Amniotic stem cell (primary cell): ENCODE results near the gene IFRD2.
"Not testable (repeated sequence)": the region's sequence is repeated elsewhere in the genome, so short reads cannot be mapped to it uniquely, and the experiment has no call there.

Experiments used
- DNase-seq: peaks from one replicate; lab custom pipeline; 2025; lab: John Stamatoyannopoulos, UW

The IFRD2 gene

GRCh38 chr3:50286322-50287227 lies 5.7 kb downstream of the IFRD2 start:
- no peak for DNase-seq

GRCh38 chr3:50284121-50284520 lies 8.1 kb downstream of the IFRD2 start:
- not testable (repeated sequence) for DNase-seq

GRCh38 chr3:50279255-50280016 lies 12.8 kb downstream of the IFRD2 start:
- DNase-seq, result no peak

GRCh38 chr3:50278880-50279224 lies 13.4 kb downstream of the IFRD2 start, which contains the start of gene LSMEM2:
TSS of gene LSMEM2 (plus strand) at chr3:50279087. CDS start at chr3:50279114, 27 bp downstream.
- DNase-seq, result no peak

- no peak for DNase-seq
Measured at GRCh38 chr3:50278123-50278879, 13.9 kb downstream of the IFRD2 start.

DNA sequence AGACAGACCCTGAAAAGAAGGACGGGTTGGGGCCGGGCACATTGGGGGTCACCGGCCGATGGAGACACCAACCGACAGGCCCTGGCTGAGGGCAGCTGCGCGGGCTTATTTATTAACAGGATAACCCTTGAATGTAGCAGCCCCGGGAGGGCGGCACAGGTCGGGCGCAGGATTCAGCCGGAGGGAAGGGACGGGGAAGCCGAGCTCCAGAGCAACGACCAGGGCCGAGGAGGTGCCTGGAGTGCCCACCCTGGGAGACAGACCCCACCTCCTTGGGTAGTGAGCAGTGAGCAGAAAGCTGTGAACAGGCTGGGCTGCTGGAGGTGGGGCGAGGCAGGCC lies 15.5 kb downstream of the IFRD2 start:
- DNase-seq, result no peak

GRCh38 chr3:50275996-50276761 lies 16.1 kb downstream of the IFRD2 start:
- DNase-seq, result no peak

DNA sequence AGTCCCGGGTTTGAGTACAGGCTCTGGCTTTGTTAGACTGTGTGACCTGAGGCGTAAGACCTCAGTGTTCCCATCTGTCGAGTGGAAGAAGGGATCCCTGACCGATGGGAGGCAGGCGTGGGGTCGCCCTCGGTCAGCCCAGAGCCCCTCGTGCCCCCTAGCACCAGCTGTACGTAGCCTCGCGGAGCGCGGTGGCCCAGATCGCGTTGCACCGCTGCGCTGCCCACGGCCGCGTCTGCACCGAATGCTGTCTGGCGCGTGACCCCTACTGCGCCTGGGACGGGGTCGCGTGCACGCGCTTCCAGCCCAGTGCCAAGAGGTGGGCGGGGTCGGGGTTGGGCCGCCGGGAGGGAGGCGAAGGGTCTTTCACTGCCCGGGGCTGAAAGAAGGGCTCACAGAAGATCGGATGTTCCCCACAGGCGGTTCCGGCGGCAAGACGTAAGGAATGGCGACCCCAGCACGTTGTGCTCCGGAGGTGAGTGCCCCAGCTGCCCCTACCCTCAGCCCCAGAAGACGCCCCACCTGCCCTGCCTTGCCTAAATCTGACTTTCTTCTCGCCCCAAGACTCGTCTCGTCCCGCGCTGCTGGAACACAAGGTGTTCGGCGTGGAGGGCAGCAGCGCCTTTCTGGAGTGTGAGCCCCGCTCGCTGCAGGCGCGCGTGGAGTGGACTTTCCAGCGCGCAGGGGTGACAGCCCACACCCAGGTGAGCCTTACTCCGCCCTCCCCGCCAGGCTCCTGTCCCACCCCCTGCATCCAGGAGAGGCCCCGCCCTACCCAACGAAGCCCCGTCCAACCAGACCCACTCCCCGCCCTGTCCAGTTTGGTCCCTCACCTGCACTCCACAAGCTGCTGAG lies 16.9 kb downstream of the IFRD2 start:
- DNase-seq, result no peak

GRCh38 chr3:50274371-50275104 lies 17.7 kb downstream of the IFRD2 start:
- peak; percentile 24 for DNase-seq

DNA sequence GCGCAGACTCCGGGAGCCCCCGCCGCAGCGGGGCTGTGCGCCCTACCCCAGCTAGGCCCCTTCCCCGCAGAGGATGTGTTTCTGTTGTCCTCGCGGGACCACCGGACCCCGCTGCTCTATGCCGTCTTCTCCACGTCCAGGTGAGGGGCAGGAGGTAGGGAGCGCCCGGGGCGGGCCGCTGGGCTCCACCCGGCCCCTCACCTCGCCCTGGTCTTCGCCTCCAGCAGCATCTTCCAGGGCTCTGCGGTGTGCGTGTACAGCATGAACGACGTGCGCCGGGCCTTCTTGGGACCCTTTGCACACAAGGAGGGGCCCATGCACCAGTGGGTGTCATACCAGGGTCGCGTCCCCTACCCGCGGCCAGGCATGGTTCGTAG lies 18.6 kb downstream of the IFRD2 start:
- no peak for DNase-seq

- DNase-seq, result no peak
Measured at GRCh38 chr3:50272911-50273688, 19.1 kb downstream of the IFRD2 start.

GRCh38 chr3:50272538-50272910 lies 19.7 kb downstream of the IFRD2 start:
- DNase-seq, result not testable (repeated sequence)

GRCh38 chr3:50271314-50271936 lies 20.8 kb downstream of the IFRD2 start:
- DNase-seq, result no peak

GRCh38 chr3:50270422-50271224 lies 21.6 kb downstream of the IFRD2 start:
- no peak for DNase-seq

DNA sequence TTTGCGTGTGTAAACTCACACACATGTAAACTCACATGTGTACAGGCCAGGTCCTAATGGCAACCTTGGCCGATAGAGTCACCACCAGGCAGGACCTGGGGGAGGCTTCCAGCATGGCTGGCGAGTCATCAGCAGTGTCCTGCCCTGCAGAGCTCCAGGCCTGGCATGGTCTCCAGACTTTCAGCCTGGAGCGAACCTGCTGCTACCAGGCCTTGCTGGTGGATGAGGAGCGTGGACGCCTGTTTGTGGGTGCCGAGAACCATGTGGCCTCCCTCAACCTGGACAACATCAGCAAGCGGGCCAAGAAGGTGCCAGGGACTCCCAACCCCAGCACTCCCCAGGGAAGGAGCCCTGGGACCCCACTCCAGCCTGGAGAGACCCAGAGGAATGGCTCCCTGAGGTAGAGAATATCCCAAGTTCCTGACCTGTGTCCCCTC lies 22.2 kb downstream of the IFRD2 start:
- DNase-seq, result no peak

DNA sequence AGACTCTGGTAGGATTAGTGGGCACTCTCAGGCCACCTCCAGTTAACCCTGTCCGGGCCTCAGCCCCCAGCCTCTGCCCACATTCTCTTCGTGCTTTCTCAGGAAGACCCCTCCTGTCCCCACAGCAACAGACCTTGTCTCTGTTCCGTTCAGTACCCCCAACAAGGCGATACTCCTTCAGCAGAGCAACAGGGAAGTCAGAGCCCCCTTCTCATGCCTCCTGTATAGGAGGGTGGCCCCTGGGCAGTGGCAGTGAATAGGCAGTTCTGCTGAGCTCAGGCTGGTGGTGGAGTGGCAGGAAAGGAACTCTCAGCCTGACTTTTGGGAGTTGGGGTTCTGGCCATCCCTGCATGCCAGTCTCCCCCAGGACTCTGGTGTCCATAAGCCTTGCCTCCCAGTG lies 22.8 kb downstream of the IFRD2 start:
- DNase-seq, result no peak

- DNase-seq, result no peak
Measured at GRCh38 chr3:50268703-50269451, 23.4 kb downstream of the IFRD2 start, which contains the start of gene SEMA3B. TSS of gene SEMA3B (plus strand) at chr3:50269147. CDS start at chr3:50269241, 94 bp downstream.
